Liver (tissue), 9 donors: ENCODE measurements around the gene CAMKK1. TPM values are rescaled to one million over a fixed set of nuclear protein-coding genes. Genes with fewer than 3 reads are reported as not detected.

ENCODE experiments used
- DNase-seq: peaks from one replicate; pipeline ENCODE4 v3.0.0-alpha.2; 2017; ENCODE audit warnings: low spot score
- H3K27ac ChIP-seq, 2 donors: one replicate each; pipeline ENCODE4 v1.7.0; 2013; ENCODE audit warnings: inconsistent platforms in 2 of 2, low read length in 2 of 2, control low read depth in 1 of 2, low read depth in 1 of 2, mild to moderate bottlenecking in 1 of 2
- H3K27me3 ChIP-seq, 4 donors: one replicate each; pipeline versions ENCODE4 v1.6.1 to v1.7.0; 2013; ENCODE audit warnings: low read length in 3 of 4, inconsistent platforms in 1 of 4, mild to moderate bottlenecking in 1 of 4, moderate library complexity in 1 of 4; ENCODE audit not compliant: control insufficient read depth in 4 of 4, insufficient read depth in 4 of 4
- H3K36me3 ChIP-seq, 4 donors: one replicate each; pipeline versions ENCODE4 v1.6.1 to v1.7.0; 2013; ENCODE audit warnings: low read length in 3 of 4, mild to moderate bottlenecking in 3 of 4, low read depth in 1 of 4, moderate library complexity in 1 of 4; ENCODE audit not compliant: control insufficient read depth in 4 of 4, insufficient read depth in 3 of 4
- H3K4me1 ChIP-seq, 4 donors: one replicate each; pipeline versions ENCODE4 v1.6.1 to v1.7.0; 2013; ENCODE audit warnings: low read length in 3 of 4, mild to moderate bottlenecking in 3 of 4, moderate library complexity in 1 of 4; ENCODE audit not compliant: control insufficient read depth in 4 of 4, insufficient read depth in 4 of 4
- H3K4me3 ChIP-seq, 3 donors: one replicate each; pipeline versions ENCODE4 v1.6.1 to v1.7.0; 2013; ENCODE audit warnings: low read length in 3 of 3, control low read depth in 1 of 3, low read depth in 1 of 3, mild to moderate bottlenecking in 1 of 3
- H3K9ac ChIP-seq, 2 donors: one replicate each; pipeline ENCODE4 v1.7.0; 2013; ENCODE audit warnings: low read length in 2 of 2, mild to moderate bottlenecking in 2 of 2, moderate library complexity in 2 of 2, control low read depth in 1 of 2, low read depth in 1 of 2
- H3K9me3 ChIP-seq, 4 donors: one replicate each; pipeline versions ENCODE4 v1.6.1 to v1.7.0; 2013; ENCODE audit warnings: low read length in 3 of 4; ENCODE audit not compliant: control insufficient read depth in 4 of 4
- ATF3 ChIP-seq: IDR thresholded peaks from 2 replicates; pipeline ENCODE4 v1.6.1; 2016; ENCODE audit warnings: antibody characterized with exemption
- CTCF ChIP-seq: fragments of 150-350 bp; IDR thresholded peaks from 2 replicates; pipeline ENCODE4 v1.5.1; 2017; ENCODE audit warnings: improper control_type of control experiment, low read depth, low read length; ENCODE audit not compliant: missing input control
- EGR1 ChIP-seq, 2 donors: IDR thresholded peaks; 2 replicates each; pipeline ENCODE4 v1.6.1; 2016 to 2018; ENCODE audit warnings: antibody characterized with exemption in 2 of 2, low read depth in 2 of 2
- FOXA1 ChIP-seq: IDR thresholded peaks from 2 replicates; pipeline ENCODE4 v1.6.1; 2016; ENCODE audit warnings: antibody characterized with exemption
- FOXA2 ChIP-seq: IDR thresholded peaks from 2 replicates; pipeline ENCODE4 v1.6.1; 2016; ENCODE audit warnings: antibody characterized with exemption
- HNF4A ChIP-seq, 2 donors: conservative IDR thresholded peaks; 2 replicates each; pipeline ENCODE4 v1.6.1; 2016; ENCODE audit warnings: antibody characterized with exemption in 2 of 2, mild to moderate bottlenecking in 2 of 2
- HNF4G ChIP-seq: IDR thresholded peaks from 2 replicates; pipeline ENCODE4 v1.6.1; 2016; ENCODE audit warnings: antibody characterized with exemption
- JUND ChIP-seq, 2 donors: IDR thresholded peaks; 2 replicates each; pipeline ENCODE4 v1.6.1; 2016; ENCODE audit warnings: antibody characterized with exemption in 2 of 2
- NR2F2 ChIP-seq: IDR thresholded peaks from 2 replicates; pipeline ENCODE4 v1.6.1; 2016; ENCODE audit warnings: antibody characterized with exemption
- RAD21 ChIP-seq, 2 donors: IDR thresholded peaks; 2 replicates each; pipeline ENCODE4 v1.6.1; 2016; ENCODE audit warnings: antibody characterized with exemption in 2 of 2, mild to moderate bottlenecking in 2 of 2
- REST ChIP-seq: IDR thresholded peaks from 2 replicates; pipeline ENCODE4 v1.6.1; 2016; ENCODE audit warnings: antibody characterized with exemption, mild to moderate bottlenecking
- RXRA ChIP-seq, 2 donors: IDR thresholded peaks; 2 replicates each; pipeline ENCODE4 v1.6.1; 2017 to 2018; ENCODE audit warnings: antibody characterized with exemption in 2 of 2, mild to moderate bottlenecking in 1 of 2
- SP1 ChIP-seq: IDR thresholded peaks from 2 replicates; pipeline ENCODE4 v1.6.1; 2018; ENCODE audit warnings: antibody characterized with exemption, mild to moderate bottlenecking
- TAF1 ChIP-seq: conservative IDR thresholded peaks from 2 replicates; pipeline ENCODE4 v1.6.1; 2016; ENCODE audit warnings: antibody characterized with exemption, mild to moderate bottlenecking
- YY1 ChIP-seq: IDR thresholded peaks from 2 replicates; pipeline ENCODE4 v1.6.1; 2016; ENCODE audit warnings: antibody characterized with exemption, mild to moderate bottlenecking
- ZBTB33 ChIP-seq: IDR thresholded peaks from 2 replicates; pipeline ENCODE4 v1.6.1; 2016; ENCODE audit warnings: antibody characterized with exemption
- WGBS: extraction: QIAGEN DNeasy Blood & Tissue Kit; methylation state at CpG from one replicate; pipeline ENCODE4 v1.1.7; 2013; 5-methylcytosine and 5-hydroxymethylcytosine counted together
- polyA plus RNA-seq, 2 donors: library from polyadenylated mRNA; stranded (reverse) in 1 of 2; unstranded in 1 of 2; fragments of 200-250 nt in 1 of 2; fragments of >200 nt in 1 of 2; fragmentation: Nextera tagmentation in 1 of 2; extraction: Ambion mirVana in 1 of 2; gene quantifications; one replicate each; pipeline versions ENCODE4 v1.2.1 to v1.2.3, GENCODE V29; 2013 to 2015
- total RNA-seq, 2 donors: library from RNA; depleted of rRNA; stranded (reverse); fragments of >200 nt; gene quantifications; one replicate each; pipeline ENCODE4 v1.2.3, GENCODE V29; 2014
- donor health status: healthy.
- donor health status: healthy.
- donor health status: healthy.
- donor health status: healthy.
- donor health status: healthy.

Gene CAMKK1
- total and polyA plus RNA-seq, 4 donors: 0.24 to 0.67 (median 0.50) TPM

- TF ChIP-seq CTCF (peak; percentile 7), EGR1 (IDR thresholded peaks at IDR 0.05; ENCODE audit: low read depth in 2 of 2) (no peak), RAD21 (IDR thresholded peaks at IDR 0.05) (peak; percentile 41 to 51), SP1 (no peak), ZBTB33 (no peak), RXRA (IDR thresholded peaks at IDR 0.05) (no peak), HNF4G (no peak), HNF4A (conservative IDR thresholded peaks at IDR 0.05) (no peak), ATF3 (no peak), TAF1 (no peak), JUND (IDR thresholded peaks at IDR 0.05) (no peak), FOXA2 (no peak), REST (no peak), YY1 (no peak), NR2F2 (no peak)
- H3K27ac ChIP-seq: no peak overlapping the region
- WGBS: 85% methylated on average over 11 of the region's 11 CpGs
- H3K27me3 ChIP-seq: no peaks in the 10 kb centered on the region
- H3K9me3 ChIP-seq: no peaks in the 10 kb centered on the region
- no peak overlapping the region for H3K9ac ChIP-seq
- H3K4me3 ChIP-seq: no peak overlapping the region
- no peaks in the 10 kb centered on the region for H3K4me1 ChIP-seq
- no peak for DNase-seq
- H3K36me3 ChIP-seq: no peaks in the 10 kb centered on the region
Observed at GRCh38 chr17:3907483-3908216, 14.8 kb upstream of the CAMKK1 start.

- Histone ChIP-seq H3K9me3 (no peaks in the 10 kb centered on the region), H3K27ac (no peak overlapping the region), H3K27me3 (no peaks in the 10 kb centered on the region), H3K4me1 (no peaks in the 10 kb centered on the region), H3K4me3 (no peak overlapping the region), H3K36me3 (no peaks in the 10 kb centered on the region), H3K9ac (no peak overlapping the region)
- no peak for DNase-seq
- 91% methylated on average over 4 of the region's 4 CpGs for whole genome bisulfite sequencing
- TF ChIP-seq JUND (IDR thresholded peaks at IDR 0.05) (no peak), CTCF (no peak), FOXA2 (no peak), NR2F2 (no peak), REST (no peak), ATF3 (no peak), TAF1 (no peak), EGR1 (IDR thresholded peaks at IDR 0.05; ENCODE audit: low read depth in 2 of 2) (no peak), HNF4A (conservative IDR thresholded peaks at IDR 0.05) (no peak), RXRA (IDR thresholded peaks at IDR 0.05) (no peak), HNF4G (no peak), SP1 (no peak), FOXA1 (no peak)
Observed at GRCh38 chr17:3906881-3907280, 14.0 kb upstream of the CAMKK1 start.
